Measurements from ENCODE around the gene SDC4. TPM values are rescaled to one million over a fixed set of nuclear protein-coding genes. Genes with fewer than 3 reads are reported as not detected.

Gene SDC4
- polyA plus RNA-seq, 1 donor (not counting 4 experiments of a cell fraction or from before 2014, with no cell fraction given) = 114 TPM

DNA sequence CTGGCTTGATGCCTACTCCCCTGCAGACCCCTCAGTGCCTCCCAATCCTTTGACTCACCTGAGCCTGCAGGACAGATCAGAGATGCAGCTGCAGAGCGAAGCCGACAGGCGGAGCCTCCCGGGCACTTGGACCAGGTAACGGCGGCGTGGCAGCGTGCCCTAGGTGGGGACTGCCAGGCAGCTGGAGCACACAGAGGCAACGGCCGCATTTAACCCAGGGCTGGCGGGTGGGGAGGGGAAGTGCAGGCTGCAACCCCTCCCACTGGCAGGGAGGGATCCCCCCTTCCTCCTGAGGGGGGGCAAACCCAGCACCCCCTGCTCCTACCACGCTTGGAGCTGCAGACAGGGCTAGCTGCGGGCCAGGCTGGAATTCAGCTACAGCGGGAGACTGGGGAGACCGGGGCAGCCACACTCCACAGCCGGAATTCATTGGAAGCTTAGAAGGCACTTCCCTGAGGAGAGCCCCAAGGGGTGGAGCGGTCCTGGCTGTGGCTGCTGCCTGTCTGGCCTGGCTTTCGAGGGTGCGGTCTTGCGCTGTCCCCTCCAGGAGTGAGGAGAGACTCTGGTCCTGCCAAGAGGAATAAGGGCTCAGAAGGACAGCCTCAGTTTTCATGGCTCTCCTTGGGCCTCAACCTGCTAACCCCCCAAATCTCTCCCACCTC, 40.0 kb downstream of the SDC4 start, which contains the start of gene MATN4:
Gene MATN4, minus strand, starts transcription at position 183 of the 662 bp plus-strand sequence. CDS start 2,717 bp downstream, outside the sequence.
- dilution Hi-C loops (cut with MboI; ENCODE audit: extremely low pct_ligation_motif_present, low sequenced_read_pairs) = no loop called here
- no peak for FAIRE-seq
- peak within 1 kb of the TSS; percentile 26 for H2AFZ ChIP-seq (ENCODE audit: control insufficient read depth, low read length)

DNA sequence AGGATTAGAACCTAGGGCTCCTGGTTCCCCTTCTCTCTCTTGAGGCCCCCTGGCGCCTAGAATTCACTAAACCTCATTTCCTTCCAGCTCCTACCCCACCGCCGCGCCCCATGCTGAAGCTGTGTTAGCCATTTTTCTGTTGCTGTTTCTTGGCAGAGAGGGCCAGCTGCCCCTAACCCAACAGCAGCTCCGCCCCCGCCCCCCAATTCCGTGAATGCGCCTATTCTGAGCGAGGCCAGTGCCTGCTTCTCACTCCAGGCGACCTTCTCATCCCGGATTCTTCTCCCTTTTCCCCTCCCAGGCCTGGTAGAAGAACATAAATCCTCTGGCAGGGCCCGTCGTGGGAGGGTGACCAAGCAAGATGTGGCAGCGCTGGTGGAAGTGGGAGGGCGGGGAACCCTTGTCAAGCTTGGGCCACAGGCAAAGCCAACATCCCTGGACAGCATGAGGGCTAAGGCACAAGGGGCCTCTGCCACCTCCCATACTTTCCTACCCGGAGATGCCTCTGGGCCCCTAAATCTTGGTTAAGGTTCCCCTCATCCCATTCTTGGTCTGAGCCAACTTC, 41.1 kb downstream of the SDC4 start:
- Histone ChIP-seq H3K9ac (ENCODE audit: control insufficient read depth, extremely low read depth, insufficient read depth, low read length) (no peak overlapping the region), H3K9me1 (ENCODE audit: control insufficient read depth, extremely low read depth, insufficient read depth, low read length) (no peaks in the 10 kb centered on the region), H3K4me2 (ENCODE audit: control insufficient read depth, extremely low read depth, insufficient read depth, low read depth, low read length) (no peak overlapping the region), H3K79me2 (ENCODE audit: control insufficient read depth, insufficient read depth, low read length) (no peaks in the 10 kb centered on the region), H3K27ac (ENCODE audit: control insufficient read depth, insufficient read depth, low read length) (no peak overlapping the region), H3K27me3 (ENCODE audit: control insufficient read depth, extremely low read depth, insufficient read depth, low read length) (peaks cover 5% of the 10 kb centered on the region), H2AFZ (ENCODE audit: control insufficient read depth, low read length) (no peak overlapping the region), H3K4me1 (ENCODE audit: control insufficient read depth, extremely low read depth, insufficient read depth, low read length) (no peaks in the 10 kb centered on the region), H3K9me3 (ENCODE audit: control insufficient read depth, low read depth, low read length) (no peaks in the 10 kb centered on the region), H3K36me3 (ENCODE audit: control insufficient read depth in 2 of 2, extremely low read depth in 1 of 2, insufficient read depth in 2 of 2, low read length in 2 of 2) (no peaks in the 10 kb centered on the region), H3K4me3 (ENCODE audit: control insufficient read depth in 2 of 3, extremely low read depth in 1 of 3, insufficient read depth in 2 of 3, low read depth in 1 of 3, low read length in 3 of 3) (no peak overlapping the region), H4K20me1 (ENCODE audit: control insufficient read depth, extremely low read depth, insufficient read depth, low read length) (no peaks in the 10 kb centered on the region)
- DNase-seq (ENCODE audit: low read depth, low spot score) = no peak
- dilution Hi-C loops (cut with MboI; ENCODE audit: extremely low pct_ligation_motif_present, low sequenced_read_pairs) = no loop called here
- TF ChIP-seq, protein P1, sequence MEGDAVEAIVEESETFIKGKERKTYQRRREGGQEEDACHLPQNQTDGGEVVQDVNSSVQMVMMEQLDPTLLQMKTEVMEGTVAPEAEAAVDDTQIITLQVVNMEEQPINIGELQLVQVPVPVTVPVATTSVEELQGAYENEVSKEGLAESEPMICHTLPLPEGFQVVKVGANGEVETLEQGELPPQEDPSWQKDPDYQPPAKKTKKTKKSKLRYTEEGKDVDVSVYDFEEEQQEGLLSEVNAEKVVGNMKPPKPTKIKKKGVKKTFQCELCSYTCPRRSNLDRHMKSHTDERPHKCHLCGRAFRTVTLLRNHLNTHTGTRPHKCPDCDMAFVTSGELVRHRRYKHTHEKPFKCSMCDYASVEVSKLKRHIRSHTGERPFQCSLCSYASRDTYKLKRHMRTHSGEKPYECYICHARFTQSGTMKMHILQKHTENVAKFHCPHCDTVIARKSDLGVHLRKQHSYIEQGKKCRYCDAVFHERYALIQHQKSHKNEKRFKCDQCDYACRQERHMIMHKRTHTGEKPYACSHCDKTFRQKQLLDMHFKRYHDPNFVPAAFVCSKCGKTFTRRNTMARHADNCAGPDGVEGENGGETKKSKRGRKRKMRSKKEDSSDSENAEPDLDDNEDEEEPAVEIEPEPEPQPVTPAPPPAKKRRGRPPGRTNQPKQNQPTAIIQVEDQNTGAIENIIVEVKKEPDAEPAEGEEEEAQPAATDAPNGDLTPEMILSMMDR (optimal IDR thresholded peaks at IDR 0.05 in 1 of 3, IDR thresholded peaks at IDR 0.05 in 1 of 3, conservative IDR thresholded peaks at IDR 0.05 in 1 of 3; ENCODE audit: extremely low read depth in 1 of 3, insufficient read depth in 2 of 3, low read length in 3 of 3) = no peak
- no peak for FAIRE-seq

More for the DNA sequence above, 40.0 kb downstream of the SDC4 start, which contains the start of gene MATN4:
- TF ChIP-seq EZH2 (IDR thresholded peaks at IDR 0.05; ENCODE audit: low read length) = peak; percentile 35
- TF ChIP-seq, protein P1 (optimal IDR thresholded peaks at IDR 0.05 in 1 of 3, IDR thresholded peaks at IDR 0.05 in 1 of 3, conservative IDR thresholded peaks at IDR 0.05 in 1 of 3; ENCODE audit: extremely low read depth in 1 of 3, insufficient read depth in 2 of 3, low read length in 3 of 3) = peak; percentile 59 to 71 (median 60)
- H3K9ac ChIP-seq (ENCODE audit: control insufficient read depth, extremely low read depth, insufficient read depth, low read length) = no peak within 1 kb of the TSS
- no peak within 1 kb of the TSS for H3K27ac ChIP-seq (ENCODE audit: control insufficient read depth, insufficient read depth, low read length)
- H3K79me2 ChIP-seq (ENCODE audit: control insufficient read depth, insufficient read depth, low read length) = no peaks in the 10 kb centered on the region
- no peak for DNase-seq (ENCODE audit: low read depth, low spot score)
- H4K20me1 ChIP-seq (ENCODE audit: control insufficient read depth, extremely low read depth, insufficient read depth, low read length) = no peaks in the 10 kb centered on the region
- peaks cover 5% of the 10 kb centered on the region for H3K27me3 ChIP-seq (ENCODE audit: control insufficient read depth, extremely low read depth, insufficient read depth, low read length)
- H3K36me3 ChIP-seq (ENCODE audit: control insufficient read depth in 2 of 2, extremely low read depth in 1 of 2, insufficient read depth in 2 of 2, low read length in 2 of 2) = no peaks in the 10 kb centered on the region
- no peaks in the 10 kb centered on the region for H3K4me1 ChIP-seq (ENCODE audit: control insufficient read depth, extremely low read depth, insufficient read depth, low read length)
- H3K9me3 ChIP-seq (ENCODE audit: control insufficient read depth, low read depth, low read length) = no peaks in the 10 kb centered on the region
- no peaks in the 10 kb centered on the region for H3K9me1 ChIP-seq (ENCODE audit: control insufficient read depth, extremely low read depth, insufficient read depth, low read length)
- H3K4me2 ChIP-seq (ENCODE audit: control insufficient read depth, extremely low read depth, insufficient read depth, low read depth, low read length) = peak within 1 kb of the TSS; percentile 24
- H3K4me3 ChIP-seq (ENCODE audit: control insufficient read depth in 2 of 3, extremely low read depth in 1 of 3, insufficient read depth in 2 of 3, low read depth in 1 of 3, low read length in 3 of 3) = no peak within 1 kb of the TSS
